GM23338 (cell line): ENCODE measurements around the gene RPTOR. TPM values are rescaled to one million over a fixed set of nuclear protein-coding genes. Genes with fewer than 3 reads are reported as not detected.
"Not testable (repeated sequence)": the region's sequence is repeated elsewhere in the genome, so short reads cannot be mapped to it uniquely, and the experiment has no call there.

Experiments used
- ATAC-seq: fragments of 200-7000 bp; cut with Tn5 transposase; 3 replicates; pipeline ENCODE4 v1.9.1; 2020
- DNase-seq: peaks from one replicate; pipeline ENCODE4 v3.0.0-alpha.2; 2015; ENCODE audit warnings: low spot score
- H2AFZ ChIP-seq: fragments of 200-600 bp; sonication (generic); 2 replicates; pipeline ENCODE4 v1.8.0; 2016; ENCODE audit warnings: antibody characterized with exemption, mild to moderate bottlenecking, moderate library complexity
- H3F3A ChIP-seq: fragments of 200-600 bp; sonication (generic); replicated peaks from 2 replicates; pipeline ENCODE4 v1.8.0; 2017; ENCODE audit warnings: antibody characterized with exemption, mixed run types, low read depth
- H3K27ac ChIP-seq: fragments of 200-600 bp; sonication (generic); 2 replicates; pipeline ENCODE4 v1.6.1; 2016; ENCODE audit warnings: low read depth
- H3K27me3 ChIP-seq: fragments of 200-600 bp; sonication (generic); 2 replicates; pipeline ENCODE4 v1.8.0; 2016; ENCODE audit warnings: mild to moderate bottlenecking, mixed run types, moderate library complexity; ENCODE audit not compliant: insufficient read depth
- H3K36me3 ChIP-seq: fragments of 200-600 bp; sonication (generic); 2 replicates; pipeline ENCODE4 v1.8.0; 2016; ENCODE audit warnings: mild to moderate bottlenecking; ENCODE audit not compliant: insufficient read depth
- H3K4me1 ChIP-seq: fragments of 200-600 bp; sonication (generic); 2 replicates; pipeline ENCODE4 v1.8.0; 2016; ENCODE audit warnings: mild to moderate bottlenecking, moderate library complexity; ENCODE audit not compliant: insufficient read depth
- H3K4me2 ChIP-seq: fragments of 200-600 bp; sonication (generic); 2 replicates; pipeline ENCODE4 v1.7.1; 2017; ENCODE audit warnings: mixed run types
- H3K4me3 ChIP-seq: fragments of 200-600 bp; sonication (generic); 2 replicates; pipeline ENCODE4 v1.6.1; 2016; ENCODE audit warnings: mixed run types
- H3K79me2 ChIP-seq: fragments of 200-600 bp; sonication (generic); replicated peaks from 2 replicates; pipeline ENCODE4 v1.8.0; 2017; ENCODE audit warnings: mild to moderate bottlenecking; ENCODE audit not compliant: insufficient read depth
- H3K9me2 ChIP-seq: fragments of 200-600 bp; sonication (generic); 2 replicates; pipeline ENCODE4 v1.8.0; 2017; ENCODE audit not compliant: insufficient read depth
- H4K20me1 ChIP-seq: fragments of 200-600 bp; sonication (generic); replicated peaks from 2 replicates; pipeline ENCODE4 v1.8.0; 2017; ENCODE audit warnings: mild to moderate bottlenecking; ENCODE audit not compliant: insufficient read depth
- H3K27ac Mint-ChIP-seq: 2 replicates; pipeline ENCODE4 v1.8.0; 2020; ENCODE audit warnings: inconsistent platforms, mild to moderate bottlenecking, moderate library complexity, mixed read lengths
- H3K27me3 Mint-ChIP-seq: 3 replicates; pipeline ENCODE4 v1.8.0; 2022; ENCODE audit warnings: low read depth, mild to moderate bottlenecking, moderate library complexity, mixed read lengths, inconsistent platforms; ENCODE audit not compliant: insufficient read depth, poor library complexity
- H3K36me3 Mint-ChIP-seq: 3 replicates; pipeline ENCODE4 v1.8.0; 2021; ENCODE audit warnings: low read depth, mild to moderate bottlenecking, inconsistent platforms, moderate library complexity, mixed read lengths
- H3K4me1 Mint-ChIP-seq: 3 replicates; pipeline ENCODE4 v1.8.0; 2020; ENCODE audit warnings: mild to moderate bottlenecking, inconsistent platforms, mixed read lengths
- H3K4me3 Mint-ChIP-seq: 3 replicates; pipeline ENCODE4 v1.8.0; 2021; ENCODE audit warnings: moderate library complexity, mild to moderate bottlenecking, inconsistent platforms, mixed read lengths
- H3K9me3 Mint-ChIP-seq: 3 replicates; pipeline ENCODE4 v1.8.0; 2020; ENCODE audit warnings: moderate library complexity, mild to moderate bottlenecking, inconsistent platforms, mixed read lengths
- ZNF462 ChIP-seq: fragments of 250-450 bp; sonication (Bioruptor Pico); IDR thresholded peaks from 2 replicates; pipeline ENCODE4 v1.5.0; 2020; ENCODE audit warnings: mild to moderate bottlenecking, moderate library complexity
- polyA plus RNA-seq: library from polyadenylated mRNA; unstranded; fragments of >200 nt; fragmentation: Nextera tagmentation; extraction: Ambion mirVana; gene quantifications from 2 replicates; pipeline ENCODE4 v1.2.1, GENCODE V29; 2016
- total RNA-seq: library from RNA; depleted of rRNA; stranded (reverse); fragments of >200 nt; shearing (Covaris generic); gene quantifications from 2 replicates; pipeline ENCODE4 v1.2.3, GENCODE V29; 2014
- TF ChIP-seq, protein P1 (sequence below): IDR thresholded peaks from 2 replicates; pipeline ENCODE4 v1.6.1; 2016; ENCODE audit warnings: antibody characterized with exemption

Gene RPTOR
- total and polyA plus RNA-seq, 2 experiments from 2014 or later, result 9.5 to 38.0 TPM

- 0 out of 2 replicates have a peak, but pooled peaks cover 3% of the 10 kb centered on the region for H3K79me2 ChIP-seq
- peaks cover 2% of the 10 kb centered on the region; the same call in 1 of the 2 replicates for H4K20me1 ChIP-seq
- no peak overlapping the region for H3K4me3 ChIP-seq
- no peaks in the 10 kb centered on the region; the same call in 1 of the 2 replicates for H3K36me3 ChIP-seq
- no peaks in the 10 kb centered on the region for H3F3A ChIP-seq
- peaks cover 3% of the 10 kb centered on the region; the same call in 2 of the 3 replicates for H3K4me1 Mint-ChIP-seq
- no peak overlapping the region for H3K27ac Mint-ChIP-seq
- peaks cover 8% of the 10 kb centered on the region for H3K36me3 Mint-ChIP-seq
- no peaks in the 10 kb centered on the region for H3K9me2 ChIP-seq
- H3K9me3 Mint-ChIP-seq, result no peaks in the 10 kb centered on the region
- no peak overlapping the region for H3K27ac ChIP-seq
- peaks cover 2% of the 10 kb centered on the region for H3K27me3 Mint-ChIP-seq
- H3K4me3 Mint-ChIP-seq, result no peak overlapping the region
- no peak overlapping the region for H3K4me2 ChIP-seq
- TF ChIP-seq, protein P1, sequence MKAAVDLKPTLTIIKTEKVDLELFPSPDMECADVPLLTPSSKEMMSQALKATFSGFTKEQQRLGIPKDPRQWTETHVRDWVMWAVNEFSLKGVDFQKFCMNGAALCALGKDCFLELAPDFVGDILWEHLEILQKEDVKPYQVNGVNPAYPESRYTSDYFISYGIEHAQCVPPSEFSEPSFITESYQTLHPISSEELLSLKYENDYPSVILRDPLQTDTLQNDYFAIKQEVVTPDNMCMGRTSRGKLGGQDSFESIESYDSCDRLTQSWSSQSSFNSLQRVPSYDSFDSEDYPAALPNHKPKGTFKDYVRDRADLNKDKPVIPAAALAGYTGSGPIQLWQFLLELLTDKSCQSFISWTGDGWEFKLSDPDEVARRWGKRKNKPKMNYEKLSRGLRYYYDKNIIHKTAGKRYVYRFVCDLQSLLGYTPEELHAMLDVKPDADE, result no peak
- ATAC-seq (no peak), DNase-seq (no peak)
- H2AFZ ChIP-seq, result no peak overlapping the region
- no peaks in the 10 kb centered on the region for H3K4me1 ChIP-seq
- H3K27me3 ChIP-seq, result no peaks in the 10 kb centered on the region
Measured at GRCh38 chr17:80796430-80796861, 251.8 kb downstream of the RPTOR start.

- H4K20me1 ChIP-seq, DNase-seq, H3K9me2 ChIP-seq, H3K27ac Mint-ChIP-seq, H3K27me3 ChIP-seq, H3K4me1 Mint-ChIP-seq, H2AFZ ChIP-seq, H3K27ac ChIP-seq, H3F3A ChIP-seq, H3K4me2 ChIP-seq, H3K9me3 Mint-ChIP-seq, H3K27me3 Mint-ChIP-seq, ATAC-seq, H3K4me1 ChIP-seq, H3K36me3 ChIP-seq, H3K36me3 Mint-ChIP-seq, H3K4me3 ChIP-seq, H3K4me3 Mint-ChIP-seq, H3K79me2 ChIP-seq: not testable (repeated sequence)
Measured at GRCh38 chr17:80797222-80797621, 252.6 kb downstream of the RPTOR start.

- Histone ChIP-seq H2AFZ (no peak overlapping the region), H3K4me3 (no peak overlapping the region), H3K27ac (no peak overlapping the region), H3K9me2 (no peaks in the 10 kb centered on the region), H3K36me3 (no peaks in the 10 kb centered on the region), H3K79me2 (0 out of 2 replicates have a peak, but pooled peaks cover 3% of the 10 kb centered on the region), H3K4me1 (no peaks in the 10 kb centered on the region), H4K20me1 (no peaks in the 10 kb centered on the region; the same call in 1 of the 2 replicates), H3K4me2 (no peak overlapping the region), H3F3A (no peaks in the 10 kb centered on the region), H3K27me3 (no peaks in the 10 kb centered on the region)
- Mint-ChIP-seq H3K36me3 (peaks cover 8% of the 10 kb centered on the region), H3K4me1 (peaks cover 3% of the 10 kb centered on the region; the same call in 1 of the 3 replicates), H3K4me3 (no peak overlapping the region), H3K9me3 (no peaks in the 10 kb centered on the region), H3K27me3 (peaks cover 2% of the 10 kb centered on the region), H3K27ac (no peak overlapping the region)
- no peak for ATAC-seq
- TF ChIP-seq ZNF462, result no peak
- DNase-seq, result no peak
Measured at GRCh38 chr17:80797741-80798594, 253.3 kb downstream of the RPTOR start.
